ENCODE data around the gene UROD. TPM values are rescaled to one million over a fixed set of nuclear protein-coding genes. Genes with fewer than 3 reads are reported as not detected.
A peak's percentile ranks its signal among the peaks of the same experiment; 100 is the strongest.

The UROD gene
- total RNA-seq (2022) (44.8 and 54.3 TPM in 2 replicates), Bru-seq, nascent RNA (percentile 71 among the genes with signal in this experiment), BruChase-seq, experiment 1, labeled RNA remaining after a 2-hour chase (percentile 77 among the genes with signal in this experiment), BruChase-seq, experiment 2, labeled RNA remaining after a 6-hour chase (percentile 83 among the genes with signal in this experiment)
- long read RNA-seq, transcript UROD-201 (10 exons, 1,300 nt), result major isoform, 74 of 149 reads
- long read RNA-seq, partial matches to known transcripts, result 6 of 149 reads
- long read RNA-seq, other reads (novel, unspliced or antisense), result 64 of 149 reads

- no peaks in the 10 kb centered on the region for H3K27me3 ChIP-seq (replicated peaks; ENCODE audit: control insufficient read depth, insufficient read depth, low read length)
- Mint-ChIP-seq H3K4me1 (ENCODE audit: low read depth, unreplicated experiment) (no peaks in the 10 kb centered on the region), H3K27me3 (ENCODE audit: insufficient read depth, unreplicated experiment) (no peaks in the 10 kb centered on the region), H3K27ac (ENCODE audit: unreplicated experiment) (peak within 1 kb of the TSS; percentile 58), H3K9me3 (ENCODE audit: unreplicated experiment) (no peaks in the 10 kb centered on the region), H3K4me3 (ENCODE audit: unreplicated experiment) (peak within 1 kb of the TSS; percentile 71), H3K36me3 (ENCODE audit: insufficient read depth, unreplicated experiment) (peaks cover 14% of the 10 kb centered on the region)
- peaks cover 4% of the 10 kb centered on the region; the same call in 1 of the 2 replicates for H3K4me1 ChIP-seq
- TF ChIP-seq, protein P1, sequence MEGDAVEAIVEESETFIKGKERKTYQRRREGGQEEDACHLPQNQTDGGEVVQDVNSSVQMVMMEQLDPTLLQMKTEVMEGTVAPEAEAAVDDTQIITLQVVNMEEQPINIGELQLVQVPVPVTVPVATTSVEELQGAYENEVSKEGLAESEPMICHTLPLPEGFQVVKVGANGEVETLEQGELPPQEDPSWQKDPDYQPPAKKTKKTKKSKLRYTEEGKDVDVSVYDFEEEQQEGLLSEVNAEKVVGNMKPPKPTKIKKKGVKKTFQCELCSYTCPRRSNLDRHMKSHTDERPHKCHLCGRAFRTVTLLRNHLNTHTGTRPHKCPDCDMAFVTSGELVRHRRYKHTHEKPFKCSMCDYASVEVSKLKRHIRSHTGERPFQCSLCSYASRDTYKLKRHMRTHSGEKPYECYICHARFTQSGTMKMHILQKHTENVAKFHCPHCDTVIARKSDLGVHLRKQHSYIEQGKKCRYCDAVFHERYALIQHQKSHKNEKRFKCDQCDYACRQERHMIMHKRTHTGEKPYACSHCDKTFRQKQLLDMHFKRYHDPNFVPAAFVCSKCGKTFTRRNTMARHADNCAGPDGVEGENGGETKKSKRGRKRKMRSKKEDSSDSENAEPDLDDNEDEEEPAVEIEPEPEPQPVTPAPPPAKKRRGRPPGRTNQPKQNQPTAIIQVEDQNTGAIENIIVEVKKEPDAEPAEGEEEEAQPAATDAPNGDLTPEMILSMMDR (IDR thresholded peaks at IDR 0.05; ENCODE audit: insufficient read depth in 1 of 2, low read depth in 1 of 2, low read length in 1 of 2, severe bottlenecking in 1 of 2, unreplicated experiment in 1 of 2), result no peak
- CTCF ChIA-PET, result interaction anchor here (1.1 to 2.9 kb wide), 5 partner anchors 87 to 315 kb away, joined by 3 to 20 read pairs (median 7); partner anchors contain the start of genes HPDL and PTCH2
- no peaks in the 10 kb centered on the region for H3K9me3 ChIP-seq
- H3K4me3 ChIP-seq (ENCODE audit: low read depth, low read length), result peak within 1 kb of the TSS; percentile 62
- DNase-seq, result peak; percentile 91 to 93
- TSS peak; percentile 63 for BruUV-seq (replicated peaks)
- intact Hi-C loops (cut with micrococcal nuclease; ENCODE audit: unreplicated experiment), result loop anchor here (1.0 to 10.0 kb wide), 7 partner anchors 26 to 563 kb away; partner anchors contain the start of genes EIF2B3, PTCH2, TESK2 and ZSWIM5
- H3K36me3 ChIP-seq (ENCODE audit: control insufficient read depth, insufficient read depth, low read length), result no peaks in the 10 kb centered on the region
- POLR2A ChIA-PET, result interaction anchor here (0.7 to 3.0 kb wide), 8 partner anchors 25 to 488 kb away, joined by 3 to 16 read pairs (median 5); partner anchors contain the start of genes CCDC163, MMACHC, MUTYH and RNU5D-1
Measured at GRCh38 chr1:45011837-45012638, at the start of gene UROD. TSS of gene UROD (plus strand) at chr1:45012254. CDS start at chr1:45012266, 12 bp downstream.

GRCh38 chr1:44962729-44963128 lies 49.3 kb upstream of the UROD start:
- Histone ChIP-seq H3K4me1 (no peaks in the 10 kb centered on the region), H3K9me3 (no peaks in the 10 kb centered on the region), H3K36me3 (ENCODE audit: control insufficient read depth, insufficient read depth, low read length) (no peaks in the 10 kb centered on the region), H3K4me3 (ENCODE audit: low read depth, low read length) (no peak overlapping the region), H3K27me3 (replicated peaks; ENCODE audit: control insufficient read depth, insufficient read depth, low read length) (no peaks in the 10 kb centered on the region)
- Mint-ChIP-seq H3K4me1 (ENCODE audit: low read depth, unreplicated experiment) (no peaks in the 10 kb centered on the region), H3K27me3 (ENCODE audit: insufficient read depth, unreplicated experiment) (no peaks in the 10 kb centered on the region), H3K36me3 (ENCODE audit: insufficient read depth, unreplicated experiment) (no peaks in the 10 kb centered on the region), H3K27ac (ENCODE audit: unreplicated experiment) (no peak overlapping the region), H3K4me3 (ENCODE audit: unreplicated experiment) (no peak overlapping the region), H3K9me3 (ENCODE audit: unreplicated experiment) (no peaks in the 10 kb centered on the region)
- POLR2A ChIA-PET, result no interaction called here
- no peak for DNase-seq
- CTCF ChIA-PET, result no interaction called here
- intact Hi-C loops (cut with micrococcal nuclease; ENCODE audit: unreplicated experiment), result no loop called here
- no TSS peak for BruUV-seq (replicated peaks)
- TF ChIP-seq, protein P1 (IDR thresholded peaks at IDR 0.05; ENCODE audit: insufficient read depth in 1 of 2, low read depth in 1 of 2, low read length in 1 of 2, severe bottlenecking in 1 of 2, unreplicated experiment in 1 of 2), result no peak

- BruUV-seq (replicated peaks), result no TSS peak
- Histone ChIP-seq H3K36me3 (ENCODE audit: control insufficient read depth, insufficient read depth, low read length) (no peaks in the 10 kb centered on the region), H3K9me3 (no peaks in the 10 kb centered on the region), H3K4me1 (no peaks in the 10 kb centered on the region), H3K4me3 (ENCODE audit: low read depth, low read length) (no peak overlapping the region), H3K27me3 (replicated peaks; ENCODE audit: control insufficient read depth, insufficient read depth, low read length) (no peaks in the 10 kb centered on the region)
- POLR2A ChIA-PET, result no interaction called here
- no peaks in the 10 kb centered on the region for H3K36me3 Mint-ChIP-seq (ENCODE audit: insufficient read depth, unreplicated experiment)
- H3K4me1 Mint-ChIP-seq (ENCODE audit: low read depth, unreplicated experiment), result no peaks in the 10 kb centered on the region
- intact Hi-C loops (cut with micrococcal nuclease; ENCODE audit: unreplicated experiment), result no loop called here
- TF ChIP-seq, protein P1 (IDR thresholded peaks at IDR 0.05; ENCODE audit: insufficient read depth in 1 of 2, low read depth in 1 of 2, low read length in 1 of 2, severe bottlenecking in 1 of 2, unreplicated experiment in 1 of 2), result no peak
- DNase-seq, result no peak
- no peaks in the 10 kb centered on the region for H3K27me3 Mint-ChIP-seq (ENCODE audit: insufficient read depth, unreplicated experiment)
- H3K27ac Mint-ChIP-seq (ENCODE audit: unreplicated experiment), result no peak overlapping the region
- CTCF ChIA-PET, result no interaction called here
- no peak overlapping the region for H3K4me3 Mint-ChIP-seq (ENCODE audit: unreplicated experiment)
- H3K9me3 Mint-ChIP-seq (ENCODE audit: unreplicated experiment), result no peaks in the 10 kb centered on the region
Measured at GRCh38 chr1:44964396-44964795, 47.7 kb upstream of the UROD start.

All from Caco-2 (cell line).